ENCODE results near the gene SLX9. TPM values are rescaled to one million over a fixed set of nuclear protein-coding genes. Genes with fewer than 3 reads are reported as not detected.

SLX9 gene
- total RNA-seq, 1 donor from 2014 or later: 33.3 TPM

GRCh38 chr21:45017039-45017960 lies 77.5 kb downstream of the SLX9 start:
- H3K27ac Mint-ChIP-seq: no peak overlapping the region
- TF ChIP-seq CTCF (conservative IDR thresholded peaks at IDR 0.05): no peak
- H3K9me3 Mint-ChIP-seq: no peaks in the 10 kb centered on the region
- H3K36me3 Mint-ChIP-seq: no peaks in the 10 kb centered on the region
- H3K27me3 Mint-ChIP-seq: peaks cover 29% of the 10 kb centered on the region
- peak overlapping the region; percentile 81 for H3K4me3 Mint-ChIP-seq
- H3K4me1 Mint-ChIP-seq (ENCODE audit: unreplicated experiment): peaks cover 46% of the 10 kb centered on the region
- no peak for DNase-seq (ENCODE audit: extremely low spot score, unreplicated experiment)

GRCh38 chr21:45018131-45019075 lies 78.6 kb downstream of the SLX9 start:
- Mint-ChIP-seq H3K4me3 (peak overlapping the region; percentile 81), H3K4me1 (ENCODE audit: unreplicated experiment) (peaks cover 39% of the 10 kb centered on the region), H3K27ac (no peak overlapping the region)

GRCh38 chr21:45019076-45019886 lies 79.5 kb downstream of the SLX9 start:
- Mint-ChIP-seq H3K27me3 (peaks cover 29% of the 10 kb centered on the region), H3K9me3 (peaks cover 5% of the 10 kb centered on the region), H3K4me3 (peak overlapping the region; percentile 45), H3K27ac (no peak overlapping the region), H3K4me1 (ENCODE audit: unreplicated experiment) (peaks cover 36% of the 10 kb centered on the region), H3K36me3 (no peaks in the 10 kb centered on the region)
- DNase-seq (ENCODE audit: extremely low spot score, unreplicated experiment): no peak
- TF ChIP-seq CTCF (conservative IDR thresholded peaks at IDR 0.05): no peak

More at GRCh38 chr21:45018131-45019075, 78.6 kb downstream of the SLX9 start:
- Mint-ChIP-seq H3K9me3 (peaks cover under 1% of the 10 kb centered on the region), H3K27me3 (peaks cover 29% of the 10 kb centered on the region), H3K36me3 (no peaks in the 10 kb centered on the region)
- TF ChIP-seq CTCF (conservative IDR thresholded peaks at IDR 0.05): no peak
- DNase-seq (ENCODE audit: extremely low spot score, unreplicated experiment): no peak

GRCh38 chr21:45019887-45020537 lies 80.2 kb downstream of the SLX9 start:
- no peak for TF ChIP-seq CTCF (conservative IDR thresholded peaks at IDR 0.05)
- Mint-ChIP-seq H3K4me3 (peak overlapping the region; percentile 45), H3K9me3 (peaks cover 7% of the 10 kb centered on the region), H3K27ac (peak overlapping the region; percentile 1), H3K4me1 (ENCODE audit: unreplicated experiment) (peaks cover 36% of the 10 kb centered on the region), H3K36me3 (no peaks in the 10 kb centered on the region), H3K27me3 (peaks cover 29% of the 10 kb centered on the region)
- no peak for DNase-seq (ENCODE audit: extremely low spot score, unreplicated experiment)

Measured in type B pancreatic cell (in vitro differentiated cells).